Left ventricle myocardium inferior (tissue), 1 donor: ENCODE data around the gene IQGAP1. TPM values are rescaled to one million over a fixed set of nuclear protein-coding genes. Genes with fewer than 3 reads are reported as not detected.

Experiments
- DNase-seq: peaks from one replicate; pipeline ENCODE4 v3.0.0-alpha.2; 2020
- H3K27ac ChIP-seq: fragments of 200-600 bp; replicated peaks from 2 replicates; pipeline ENCODE4 v1.8.0; 2021
- H3K27me3 ChIP-seq: fragments of 200-600 bp; 2 replicates; pipeline ENCODE4 v1.8.0; 2021; ENCODE audit warnings: low read depth
- H3K36me3 ChIP-seq: fragments of 200-600 bp; 2 replicates; pipeline ENCODE4 v1.8.0; 2021
- H3K4me1 ChIP-seq: fragments of 200-600 bp; 2 replicates; pipeline ENCODE4 v1.8.0; 2021
- H3K4me3 ChIP-seq: fragments of 200-600 bp; 2 replicates; pipeline ENCODE4 v1.8.0; 2021; ENCODE audit warnings: mild to moderate bottlenecking, moderate library complexity
- H3K9me3 ChIP-seq: fragments of 200-600 bp; replicated peaks from 2 replicates; pipeline ENCODE4 v1.8.0; 2021
- CTCF ChIP-seq: fragments of 200-600 bp; IDR thresholded peaks from 2 replicates; pipeline ENCODE4 v1.8.0; 2021; ENCODE audit warnings: antibody characterized with exemption, mild to moderate bottlenecking, borderline replicate concordance
- intact Hi-C: fragments of 100-400 bp; cut with micrococcal nuclease; formaldehyde crosslinking; loops from one replicate; pipeline ENCODE4 v1.11.0; 2022
- total RNA-seq: library from RNA; stranded (reverse); fragmentation: NEBNext Ultra II Directional; extraction: Animal tissue kit (Norgen Biotek cat#: 25700); gene quantifications from one replicate; pipeline ENCODE4 v1.2.1, GENCODE V29; 2021
- donor health status: DM: no; HTN: yes; CAD: no; lungs with severe emphysema.

The IQGAP1 gene
- total RNA-seq, 1 donor from 2014 or later: 39.2 TPM

GRCh38 chr15:90388462-90389380, 679 bp downstream of the IQGAP1 start:
- Histone ChIP-seq H3K27me3 (no peaks in the 10 kb centered on the region), H3K27ac (peak overlapping the region; percentile 98), H3K4me1 (peaks cover 55% of the 10 kb centered on the region), H3K9me3 (no peaks in the 10 kb centered on the region), H3K36me3 (peaks cover 13% of the 10 kb centered on the region), H3K4me3 (peak overlapping the region; percentile 98)
- intact Hi-C loops: no loop called here
- TF ChIP-seq CTCF: peak; percentile 14
- DNase-seq: peak; percentile 72

- no peak for TF ChIP-seq CTCF
- Histone ChIP-seq H3K9me3 (no peaks in the 10 kb centered on the region), H3K4me1 (peaks cover 63% of the 10 kb centered on the region), H3K27ac (peak overlapping the region; percentile 98), H3K36me3 (peaks cover 13% of the 10 kb centered on the region), H3K4me3 (peak overlapping the region; percentile 98), H3K27me3 (no peaks in the 10 kb centered on the region)
- DNase-seq: no peak
- intact Hi-C loops: no loop called here
Observed at GRCh38 chr15:90389513-90389912, 1.5 kb downstream of the IQGAP1 start.

GRCh38 chr15:90393040-90393439, 5.0 kb downstream of the IQGAP1 start:
- no peak for TF ChIP-seq CTCF
- DNase-seq: no peak
- peaks cover 94% of the 10 kb centered on the region for H3K4me1 ChIP-seq
- H3K27me3 ChIP-seq: no peaks in the 10 kb centered on the region
- H3K4me3 ChIP-seq: no peak overlapping the region
- intact Hi-C loops: no loop called here
- H3K36me3 ChIP-seq: peaks cover 13% of the 10 kb centered on the region
- no peak overlapping the region for H3K27ac ChIP-seq
- no peaks in the 10 kb centered on the region for H3K9me3 ChIP-seq

- intact Hi-C loops: no loop called here
- TF ChIP-seq CTCF: no peak
- no peak for DNase-seq
- Histone ChIP-seq H3K9me3 (no peaks in the 10 kb centered on the region), H3K27ac (peak overlapping the region; percentile 57), H3K27me3 (no peaks in the 10 kb centered on the region), H3K4me1 (peaks cover 96% of the 10 kb centered on the region), H3K4me3 (no peak overlapping the region), H3K36me3 (peaks cover 13% of the 10 kb centered on the region)
Observed at GRCh38 chr15:90394074-90394473, 6.0 kb downstream of the IQGAP1 start.

GRCh38 chr15:90394748-90395442, 6.9 kb downstream of the IQGAP1 start:
- no peak for DNase-seq
- H3K36me3 ChIP-seq: peaks cover 13% of the 10 kb centered on the region
- H3K4me3 ChIP-seq: no peak overlapping the region
- H3K9me3 ChIP-seq: no peaks in the 10 kb centered on the region
- H3K27me3 ChIP-seq: no peaks in the 10 kb centered on the region
- H3K4me1 ChIP-seq: peaks cover 95% of the 10 kb centered on the region
- peak overlapping the region; percentile 57 for H3K27ac ChIP-seq
- intact Hi-C loops: no loop called here
- no peak for TF ChIP-seq CTCF
